GM18498 (cell line): ENCODE measurements around the gene TSC22D1.

Experiments used
- ATAC-seq: cut with Tn5 transposase; IDR thresholded peaks from one replicate; pipeline ENCODE4 v1.9.1; 2021; ENCODE audit warnings: mild to moderate bottlenecking, moderate library complexity; ENCODE audit not compliant: unreplicated experiment

TSC22D1 gene

GRCh38 chr13:44455769-44456168 is 120.4 kb downstream of the TSC22D1 start:
- no peak for ATAC-seq

GRCh38 chr13:44453881-44454280 is 122.2 kb downstream of the TSC22D1 start:
- no peak for ATAC-seq

- no peak for ATAC-seq
Measured at GRCh38 chr13:44453069-44453468, 123.1 kb downstream of the TSC22D1 start.

- no peak for ATAC-seq
Measured at GRCh38 chr13:44452418-44452817, 123.7 kb downstream of the TSC22D1 start.

- no peak for ATAC-seq
Measured at GRCh38 chr13:44451651-44452050, 124.5 kb downstream of the TSC22D1 start.

GRCh38 chr13:44451126-44451525 is 125.0 kb downstream of the TSC22D1 start:
- no peak for ATAC-seq

GRCh38 chr13:44449999-44450821 is 125.9 kb downstream of the TSC22D1 start:
- no peak for ATAC-seq

- no peak for ATAC-seq
Measured at GRCh38 chr13:44448875-44449274, 127.3 kb downstream of the TSC22D1 start.

- no peak for ATAC-seq
Measured at GRCh38 chr13:44448373-44448772, 127.8 kb downstream of the TSC22D1 start.

- no peak for ATAC-seq
Measured at GRCh38 chr13:44447783-44448321, 128.3 kb downstream of the TSC22D1 start.

GRCh38 chr13:44440046-44440608 is 136.0 kb downstream of the TSC22D1 start:
- ATAC-seq, result no peak

- no peak for ATAC-seq
Measured at GRCh38 chr13:44439452-44440024, 136.6 kb downstream of the TSC22D1 start.

GRCh38 chr13:44438234-44438579 is 137.9 kb downstream of the TSC22D1 start:
- no peak for ATAC-seq

- no peak for ATAC-seq
Measured at GRCh38 chr13:44437356-44438233, 138.5 kb downstream of the TSC22D1 start.

GRCh38 chr13:44436589-44437337 is 139.4 kb downstream of the TSC22D1 start:
- ATAC-seq, result no peak

- no peak for ATAC-seq
Measured at GRCh38 chr13:44435919-44436510, 140.1 kb downstream of the TSC22D1 start.

GRCh38 chr13:44435142-44435918 is 140.8 kb downstream of the TSC22D1 start:
- ATAC-seq, result peak; percentile 76

- no peak for ATAC-seq
Measured at GRCh38 chr13:44434766-44435141, 141.4 kb downstream of the TSC22D1 start.
